Measurements from ENCODE around the gene GSDME.

GSDME gene

GRCh38 chr7:24713039-24713793 lies 44.0 kb downstream of the GSDME start:
- no peak for TF ChIP-seq CTCF (IDR thresholded peaks at IDR 0.05; ENCODE audit: borderline replicate concordance, insufficient read depth, low read depth, low read length)
- H3K4me3 ChIP-seq (ENCODE audit: low read depth, low read length), result no peak overlapping the region

- no peak for TF ChIP-seq CTCF (IDR thresholded peaks at IDR 0.05; ENCODE audit: borderline replicate concordance, insufficient read depth, low read depth, low read length)
- H3K4me3 ChIP-seq (ENCODE audit: low read depth, low read length), result no peak overlapping the region
Measured at GRCh38 chr7:24709585-24710360, 47.5 kb downstream of the GSDME start.

- no peak overlapping the region for H3K4me3 ChIP-seq (ENCODE audit: low read depth, low read length)
- TF ChIP-seq CTCF (IDR thresholded peaks at IDR 0.05; ENCODE audit: borderline replicate concordance, insufficient read depth, low read depth, low read length), result no peak
Measured at GRCh38 chr7:24709051-24709450, 48.2 kb downstream of the GSDME start.

- TF ChIP-seq CTCF (IDR thresholded peaks at IDR 0.05; ENCODE audit: borderline replicate concordance, insufficient read depth, low read depth, low read length), result no peak
- no peak overlapping the region for H3K4me3 ChIP-seq (ENCODE audit: low read depth, low read length)
Measured at GRCh38 chr7:24707988-24708615, 49.2 kb downstream of the GSDME start.

GRCh38 chr7:24706211-24707170 lies 50.8 kb downstream of the GSDME start:
- no peak for TF ChIP-seq CTCF (IDR thresholded peaks at IDR 0.05; ENCODE audit: borderline replicate concordance, insufficient read depth, low read depth, low read length)
- H3K4me3 ChIP-seq (ENCODE audit: low read depth, low read length), result no peak overlapping the region

- no peak overlapping the region for H3K4me3 ChIP-seq (ENCODE audit: low read depth, low read length)
- no peak for TF ChIP-seq CTCF (IDR thresholded peaks at IDR 0.05; ENCODE audit: borderline replicate concordance, insufficient read depth, low read depth, low read length)
Measured at GRCh38 chr7:24705461-24705954, 51.8 kb downstream of the GSDME start.
